HG02678 (cell line): ENCODE measurements around the gene DYTN.

Experiments
- ATAC-seq: cut with Tn5 transposase; IDR thresholded peaks from one replicate; pipeline ENCODE4 v1.9.1; 2021; ENCODE audit warnings: mild to moderate bottlenecking, moderate library complexity; ENCODE audit not compliant: unreplicated experiment

The DYTN gene

DNA sequence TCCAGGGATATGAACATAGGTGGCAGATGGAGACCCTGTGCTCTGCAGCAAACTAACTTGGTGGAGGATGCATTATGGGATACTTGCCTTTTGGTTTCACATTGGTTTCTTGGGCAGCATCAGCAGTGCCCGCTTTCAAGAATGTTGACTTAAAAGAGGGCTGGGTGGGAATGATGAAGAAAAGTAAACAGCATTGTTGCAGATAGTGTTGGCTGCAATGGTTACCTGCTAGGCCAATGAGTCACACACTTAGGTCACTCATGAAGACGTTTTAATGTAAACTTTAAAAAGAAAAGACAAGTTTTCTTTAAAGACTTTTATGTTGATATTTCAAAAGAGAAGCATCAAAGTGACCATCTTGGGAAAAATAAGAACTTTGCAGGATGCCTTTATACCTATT is 102.0 kb downstream of the DYTN start:
- ATAC-seq: no peak

DNA sequence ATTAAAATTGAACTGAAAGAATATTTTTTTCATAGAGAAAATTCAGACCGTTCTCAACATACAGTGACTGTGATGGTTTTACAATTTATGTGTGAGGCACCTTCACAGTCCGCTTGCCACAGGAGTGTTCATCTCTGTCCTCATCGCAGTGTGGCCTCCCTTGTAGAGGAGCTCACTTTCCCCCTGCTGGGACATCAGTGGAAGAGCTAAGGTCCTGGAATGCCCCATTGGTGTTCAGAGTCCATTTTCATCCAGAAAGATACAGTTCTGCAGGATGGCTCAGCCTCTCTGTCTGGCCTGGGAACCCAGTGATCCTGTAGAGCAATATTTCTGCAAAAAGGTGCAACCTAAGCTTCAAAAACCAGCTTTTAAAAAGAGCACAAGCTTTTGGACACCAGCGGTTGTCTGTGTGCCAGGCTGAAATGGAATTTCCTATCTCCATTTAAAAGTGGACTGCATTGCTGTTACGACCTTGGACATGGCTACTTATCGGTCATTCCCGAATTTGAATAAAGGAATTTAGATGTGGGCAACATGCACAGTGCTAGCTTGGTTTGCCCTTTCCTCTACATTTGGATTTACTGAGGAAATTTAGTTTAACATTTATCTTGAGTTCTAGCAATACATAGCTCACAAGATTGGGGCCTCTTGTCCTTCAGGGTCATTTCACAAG is 102.6 kb downstream of the DYTN start:
- ATAC-seq: no peak

DNA sequence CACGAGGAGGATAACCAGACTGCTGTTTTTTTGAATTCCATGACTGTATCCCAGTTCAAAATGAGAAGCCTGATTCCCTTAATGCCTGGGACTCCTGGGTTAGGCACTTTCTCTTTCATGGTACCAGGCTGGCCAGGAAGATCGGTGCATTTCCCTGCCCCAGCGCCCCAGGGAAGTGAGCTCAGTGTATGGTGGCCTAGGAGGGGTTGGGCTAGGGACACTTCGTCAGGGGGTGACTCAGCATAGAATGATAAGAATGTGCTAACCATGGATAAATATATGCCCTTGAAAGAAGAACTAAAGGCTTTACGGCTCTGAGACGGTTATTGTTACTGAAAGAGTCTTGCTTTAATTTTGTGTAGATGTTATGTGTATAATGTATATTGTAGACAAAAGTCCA is 103.4 kb downstream of the DYTN start:
- no peak for ATAC-seq

DNA sequence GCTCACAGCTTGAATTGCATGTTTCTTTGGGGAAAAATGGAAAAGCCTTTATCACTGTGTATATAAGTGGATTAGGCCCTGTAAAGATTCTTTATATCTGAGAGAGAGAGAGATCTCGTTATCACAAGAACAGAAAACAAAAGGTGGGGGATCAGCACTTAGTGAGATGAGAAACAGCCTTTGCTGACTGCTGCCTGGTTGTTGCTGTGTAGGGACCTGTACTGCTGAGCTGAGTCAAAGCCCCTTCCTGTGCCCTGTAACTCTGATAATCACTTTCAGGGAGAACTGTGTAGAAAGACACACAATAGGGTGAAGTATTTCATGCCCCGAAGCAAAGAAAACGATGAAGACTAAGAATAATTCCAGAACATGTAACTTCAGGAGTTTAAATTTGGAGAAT is 106.5 kb downstream of the DYTN start:
- ATAC-seq: no peak

DNA sequence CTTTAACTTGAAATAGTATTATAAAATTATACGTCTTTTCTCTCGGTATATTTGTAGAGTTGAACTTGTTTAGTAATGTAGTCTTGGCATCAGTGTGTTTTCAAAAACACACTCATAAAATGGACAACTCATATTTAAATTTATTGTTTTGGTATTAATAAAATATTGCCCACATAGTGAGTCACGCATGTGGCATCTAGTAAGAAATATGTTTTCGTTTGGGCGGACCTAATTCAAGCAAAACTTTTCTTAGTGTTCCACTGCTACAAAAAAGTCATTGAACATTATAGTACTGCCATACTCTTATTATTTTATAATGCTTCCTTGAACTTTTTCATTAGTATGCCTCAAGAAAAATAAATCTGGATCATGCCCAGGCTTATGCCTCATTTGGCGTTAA is 107.0 kb downstream of the DYTN start:
- no peak for ATAC-seq

DNA sequence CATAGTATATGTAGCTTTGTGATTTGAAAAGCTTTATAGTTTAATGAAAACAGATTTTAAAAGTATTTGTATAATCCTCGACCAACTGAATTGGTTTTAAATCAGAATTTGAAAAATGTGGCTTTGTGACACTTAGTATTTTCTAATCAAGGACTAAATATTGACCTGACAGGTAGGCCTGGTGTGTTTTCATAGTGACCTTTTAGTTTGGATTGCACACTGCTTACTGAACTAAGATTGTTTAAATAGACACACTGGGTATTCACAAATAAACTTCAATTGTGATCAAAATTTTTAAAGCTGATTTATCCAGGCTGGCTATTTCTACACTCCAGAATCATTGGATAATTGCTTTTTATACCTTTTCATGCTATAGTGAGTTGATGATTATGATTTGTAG is 107.7 kb downstream of the DYTN start:
- ATAC-seq: no peak

DNA sequence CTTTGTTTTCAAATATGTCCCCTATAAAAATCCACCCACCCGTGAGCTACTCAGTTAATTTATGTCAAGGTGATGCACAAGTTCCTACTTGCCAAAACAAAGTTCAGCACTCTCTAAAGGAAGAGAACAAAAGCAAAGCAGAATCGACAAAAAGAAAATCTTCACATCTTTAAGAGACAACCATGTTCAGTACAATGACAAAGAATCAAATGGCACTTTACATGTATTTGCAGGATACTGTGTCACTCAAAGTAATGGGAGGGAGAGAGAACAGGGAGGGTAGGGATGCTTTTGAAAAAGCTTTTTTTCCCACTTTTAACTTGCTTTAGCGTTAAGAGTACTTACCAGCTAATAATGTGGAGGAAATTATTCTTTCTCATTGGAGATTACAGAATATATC is 115.0 kb downstream of the DYTN start:
- no peak for ATAC-seq
